NB4 (cell line): ENCODE results near the gene POU6F2.

Experiments
- DNase-seq: peaks from one replicate; pipeline ENCODE4 v3.0.0; 2010; ENCODE audit warnings: low read depth
- H3K4me3 ChIP-seq: one replicate; pipeline ENCODE4 v1.5.1; 2011; ENCODE audit warnings: mild to moderate bottlenecking, low read depth, low read length, moderate library complexity
- CTCF ChIP-seq: IDR thresholded peaks from one replicate; pipeline ENCODE4 v1.5.1; 2012; ENCODE audit warnings: low read depth, low read length
- MAX ChIP-seq: IDR thresholded peaks from 2 replicates; pipeline ENCODE4 v1.6.1; 2011; ENCODE audit warnings: low read depth, low read length
- MYC ChIP-seq: IDR thresholded peaks from 2 replicates; pipeline ENCODE4 v1.6.1; 2011; ENCODE audit warnings: low read depth, low read length
- POLR2A ChIP-seq: IDR thresholded peaks from 2 replicates; pipeline ENCODE4 v1.6.1; 2011; ENCODE audit warnings: mild to moderate bottlenecking; ENCODE audit not compliant: insufficient read length; ENCODE audit errors: extremely low read depth

Gene POU6F2

GRCh38 chr7:39098506-39098905, 120.8 kb downstream of the POU6F2 start:
- no peak for DNase-seq
- TF ChIP-seq MAX = no peak
- no peak for TF ChIP-seq POLR2A
- TF ChIP-seq CTCF = no peak
- no peak for TF ChIP-seq MYC
- no peak overlapping the region for H3K4me3 ChIP-seq

GRCh38 chr7:39099146-39099545, 121.4 kb downstream of the POU6F2 start:
- TF ChIP-seq POLR2A = no peak
- TF ChIP-seq MAX = no peak
- no peak for TF ChIP-seq MYC
- no peak for TF ChIP-seq CTCF
- no peak overlapping the region for H3K4me3 ChIP-seq
- DNase-seq = no peak

GRCh38 chr7:39100270-39100669, 122.6 kb downstream of the POU6F2 start:
- TF ChIP-seq POLR2A (no peak), MAX (no peak), MYC (no peak), CTCF (no peak)
- DNase-seq = no peak
- no peak overlapping the region for H3K4me3 ChIP-seq

GRCh38 chr7:39102234-39102633, 124.5 kb downstream of the POU6F2 start:
- DNase-seq = no peak
- TF ChIP-seq CTCF (no peak), MAX (no peak), MYC (no peak), POLR2A (no peak)
- H3K4me3 ChIP-seq = no peak overlapping the region

- TF ChIP-seq MYC (no peak), MAX (no peak), CTCF (no peak), POLR2A (no peak)
- DNase-seq = no peak
- no peak overlapping the region for H3K4me3 ChIP-seq
Measured at GRCh38 chr7:39105720-39106119, 128.0 kb downstream of the POU6F2 start.

GRCh38 chr7:39125846-39126245, 148.1 kb downstream of the POU6F2 start:
- H3K4me3 ChIP-seq = no peak overlapping the region
- DNase-seq = no peak
- TF ChIP-seq CTCF (no peak), POLR2A (no peak), MAX (no peak), MYC (no peak)
